ENCODE results near the gene SCRN2. TPM values are rescaled to one million over a fixed set of nuclear protein-coding genes. Genes with fewer than 3 reads are reported as not detected.

Gene SCRN2
- total and polyA plus RNA-seq, 7 donors = 22.5 to 44.6 (median 28.8) TPM

DNA sequence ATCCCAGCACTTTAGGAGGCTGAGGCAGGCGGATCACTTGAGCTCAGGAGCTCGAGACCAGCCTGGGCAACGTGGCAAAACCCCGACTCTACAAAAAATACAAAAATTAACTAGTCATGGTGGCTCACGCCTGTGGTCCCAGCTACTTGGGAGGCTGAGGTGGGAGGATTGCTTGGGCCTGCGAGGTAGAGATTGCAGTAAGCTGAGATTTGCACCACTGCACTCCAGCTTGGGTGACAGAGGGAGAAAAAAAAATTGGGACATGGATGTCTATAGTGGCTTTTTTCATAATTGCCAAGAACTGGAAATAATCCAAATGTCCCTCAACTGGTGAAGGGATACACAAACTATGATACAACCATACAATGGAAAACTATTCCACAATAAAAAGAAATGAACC lies 48.1 kb downstream of the SCRN2 start:
- H3K36me3 ChIP-seq = no peaks in the 10 kb centered on the region
- peaks cover 17 to 75% (median 53%) of the 10 kb centered on the region in 3 donors for H3K27me3 ChIP-seq
- H3K9me3 ChIP-seq = no peaks in the 10 kb centered on the region
- H3K4me3 ChIP-seq = no peak overlapping the region
- no peak for TF ChIP-seq POLR2A (IDR thresholded peaks at IDR 0.05)
- no peak for TF ChIP-seq EP300 (IDR thresholded peaks at IDR 0.05)
- TF ChIP-seq POLR2AphosphoS5 (IDR thresholded peaks at IDR 0.05) = no peak
- TF ChIP-seq, protein P1, sequence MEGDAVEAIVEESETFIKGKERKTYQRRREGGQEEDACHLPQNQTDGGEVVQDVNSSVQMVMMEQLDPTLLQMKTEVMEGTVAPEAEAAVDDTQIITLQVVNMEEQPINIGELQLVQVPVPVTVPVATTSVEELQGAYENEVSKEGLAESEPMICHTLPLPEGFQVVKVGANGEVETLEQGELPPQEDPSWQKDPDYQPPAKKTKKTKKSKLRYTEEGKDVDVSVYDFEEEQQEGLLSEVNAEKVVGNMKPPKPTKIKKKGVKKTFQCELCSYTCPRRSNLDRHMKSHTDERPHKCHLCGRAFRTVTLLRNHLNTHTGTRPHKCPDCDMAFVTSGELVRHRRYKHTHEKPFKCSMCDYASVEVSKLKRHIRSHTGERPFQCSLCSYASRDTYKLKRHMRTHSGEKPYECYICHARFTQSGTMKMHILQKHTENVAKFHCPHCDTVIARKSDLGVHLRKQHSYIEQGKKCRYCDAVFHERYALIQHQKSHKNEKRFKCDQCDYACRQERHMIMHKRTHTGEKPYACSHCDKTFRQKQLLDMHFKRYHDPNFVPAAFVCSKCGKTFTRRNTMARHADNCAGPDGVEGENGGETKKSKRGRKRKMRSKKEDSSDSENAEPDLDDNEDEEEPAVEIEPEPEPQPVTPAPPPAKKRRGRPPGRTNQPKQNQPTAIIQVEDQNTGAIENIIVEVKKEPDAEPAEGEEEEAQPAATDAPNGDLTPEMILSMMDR (IDR thresholded peaks at IDR 0.05) = no peak
- H3K4me1 ChIP-seq = peaks cover 0 to 10% (median 9%) of the 10 kb centered on the region in 4 donors
- DNase-seq = no peak
- H3K27ac ChIP-seq = no peak overlapping the region
- 65 to 78% methylated on average over 6 of the region's 6 CpGs for WGBS, 2 donors
- intact Hi-C loops (cut with DNase I) = loop anchor here (5.0 kb wide), 1 partner anchor 96 kb away; no protein-coding TSS in a partner anchor

DNA sequence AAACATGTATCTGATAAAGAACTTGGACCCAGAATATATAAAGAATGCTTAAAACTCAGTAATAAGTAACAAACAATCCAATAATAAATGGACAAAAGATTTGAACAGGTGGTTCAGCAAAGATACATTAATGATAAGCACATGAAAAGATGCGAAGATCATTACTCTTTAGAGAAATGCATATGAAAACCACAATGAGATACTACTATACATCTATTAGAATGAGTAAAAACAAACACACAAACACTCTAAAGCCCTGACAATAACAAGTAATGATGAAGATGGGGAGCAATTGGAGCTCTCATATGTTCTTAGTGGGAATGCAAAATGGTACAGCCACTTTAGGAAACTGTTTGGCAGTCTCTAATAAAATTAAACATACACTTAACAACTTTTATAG lies 48.6 kb downstream of the SCRN2 start:
- WGBS, 2 donors = 73% methylated on average over 1 of the region's 1 CpG
- no peak for TF ChIP-seq POLR2A (IDR thresholded peaks at IDR 0.05)
- TF ChIP-seq, protein P1 (IDR thresholded peaks at IDR 0.05) = no peak
- no peak for DNase-seq
- no peak overlapping the region for H3K27ac ChIP-seq
- intact Hi-C loops (cut with DNase I) = loop anchor here (5.0 kb wide), 1 partner anchor 95 kb away; no protein-coding TSS in a partner anchor
- H3K27me3 ChIP-seq = peaks cover 17 to 80% (median 54%) of the 10 kb centered on the region in 3 donors
- H3K9me3 ChIP-seq = no peaks in the 10 kb centered on the region
- no peak overlapping the region for H3K4me3 ChIP-seq
- no peaks in the 10 kb centered on the region for H3K36me3 ChIP-seq
- H3K4me1 ChIP-seq = peaks cover 0 to 10% (median 9%) of the 10 kb centered on the region in 4 donors

DNA sequence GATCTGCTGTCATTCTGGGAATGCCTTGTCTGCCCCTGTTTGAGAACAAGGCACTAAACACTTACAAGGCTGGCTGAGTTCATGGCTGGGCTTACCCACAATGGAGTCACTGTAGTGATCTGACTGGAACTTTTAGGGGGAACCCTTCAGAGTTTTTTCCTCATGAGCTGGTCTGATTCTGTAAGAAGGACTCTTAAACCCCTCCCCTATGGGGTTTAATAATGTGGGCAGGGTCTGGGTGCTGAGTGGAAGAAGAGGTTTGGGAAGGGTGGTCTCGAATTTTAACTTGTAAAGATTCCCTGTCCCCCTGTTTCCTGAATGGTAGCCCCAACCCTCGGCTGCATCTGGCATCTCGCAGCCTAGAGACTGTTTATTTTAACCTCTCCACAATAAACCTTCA lies 50.0 kb downstream of the SCRN2 start:
- Histone ChIP-seq H3K4me3 (no peak overlapping the region), H3K4me1 (peaks cover 0 to 10% (median 9%) of the 10 kb centered on the region in 4 donors), H3K27ac (peak overlapping the region in 1 of 4 donors; percentile 7), H3K36me3 (no peaks in the 10 kb centered on the region), H3K9me3 (no peaks in the 10 kb centered on the region), H3K27me3 (peaks cover 17 to 88% (median 54%) of the 10 kb centered on the region in 3 donors)
- 26 to 41% methylated on average over 3 of the region's 3 CpGs for WGBS, 2 donors
- DNase-seq = no peak
- TF ChIP-seq EP300 (IDR thresholded peaks at IDR 0.05) = no peak
- TF ChIP-seq POLR2AphosphoS5 (IDR thresholded peaks at IDR 0.05) = no peak
- TF ChIP-seq, protein P1 (IDR thresholded peaks at IDR 0.05) = no peak
- TF ChIP-seq POLR2A (IDR thresholded peaks at IDR 0.05) = no peak
- intact Hi-C loops (cut with DNase I) = loop anchor here (5.0 kb wide), 1 partner anchor 94 kb away; no protein-coding TSS in a partner anchor

DNA sequence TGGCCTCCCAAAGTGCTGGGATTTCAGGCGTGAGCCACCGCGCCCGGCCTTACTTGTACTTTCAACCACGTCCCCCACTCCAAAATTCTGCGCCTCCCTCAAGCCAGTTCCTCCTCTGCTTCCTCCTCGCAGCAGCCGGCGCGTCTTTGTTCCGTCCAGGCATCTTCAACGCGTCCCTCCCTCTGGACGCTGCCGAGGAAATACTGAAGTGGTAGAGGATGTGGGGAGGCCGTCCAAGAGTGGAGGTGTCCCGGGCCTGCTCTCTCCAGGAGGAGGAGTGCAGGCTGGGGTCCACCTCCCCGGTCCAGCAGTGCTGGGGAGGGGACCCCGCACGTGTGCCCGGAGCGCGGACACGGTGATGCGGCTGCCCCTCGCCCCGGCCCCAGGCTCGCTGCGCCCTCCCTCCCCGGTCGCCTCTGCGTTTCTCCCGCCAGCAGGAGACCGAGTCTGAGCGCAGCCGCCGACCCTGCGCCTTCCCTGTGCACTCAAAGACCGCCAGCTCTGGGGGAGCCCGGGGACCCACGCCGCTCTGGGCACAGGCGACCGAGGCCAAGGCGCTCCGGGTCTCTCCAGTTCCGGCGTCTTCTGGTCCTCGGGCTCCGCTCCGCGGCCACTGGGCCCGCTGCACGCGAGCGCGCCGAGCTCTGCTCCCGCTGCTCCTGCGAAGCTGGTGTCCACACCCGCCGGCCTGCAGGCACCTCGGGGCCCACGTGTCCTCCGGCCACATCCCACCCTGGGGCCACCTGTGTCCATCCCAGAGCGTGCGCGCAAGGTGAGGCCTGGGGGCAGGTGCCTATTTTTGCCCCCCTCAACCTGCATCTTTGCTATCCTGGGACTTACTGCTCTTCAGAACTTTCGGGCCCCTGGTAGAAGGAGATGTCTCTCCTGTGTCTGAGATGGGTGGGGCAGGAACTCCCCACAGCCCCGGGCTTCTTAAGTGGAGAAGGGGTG lies 51.2 kb downstream of the SCRN2 start:
- no peak for DNase-seq
- TF ChIP-seq, protein P1 (IDR thresholded peaks at IDR 0.05) = peak in 3 of 4 experiments; percentile 35 to 48 (median 38)
- TF ChIP-seq POLR2A (IDR thresholded peaks at IDR 0.05) = no peak
- Histone ChIP-seq H3K9me3 (no peaks in the 10 kb centered on the region), H3K4me3 (peak overlapping the region; percentile 18 to 51 (median 42)), H3K36me3 (no peaks in the 10 kb centered on the region), H3K27me3 (peaks cover 17 to 82% (median 54%) of the 10 kb centered on the region in 3 donors), H3K4me1 (peaks cover 0 to 10% (median 9%) of the 10 kb centered on the region in 4 donors), H3K27ac (peak overlapping the region in 2 of 4 donors; percentile 31 to 40)
- intact Hi-C loops (cut with DNase I) = loop anchor here (5.0 kb wide), 1 partner anchor 93 kb away; no protein-coding TSS in a partner anchor
- WGBS, 2 donors = 2 to 4% methylated on average over 70 of the region's 70 CpGs

Other genes with a start within 250 kb of the SCRN2 start
- gene KPNB1, start 191.4 kb downstream of the SCRN2 start, total RNA-seq = 100 to 1,000 TPM; 185 to 268 (median 214) TPM
- gene KPNB1, start 191.4 kb downstream of the SCRN2 start, polyA plus RNA-seq = 100 to 1,000 TPM in 1 of 3 donors, 10 to 100 TPM in 2; 23.4 to 103 (median 39.1) TPM
- 10 to 100 TPM in 2 of 4 donors, 1 to 10 TPM in 2; 7.8 to 25.5 (median 11.2) TPM for gene TBKBP1, start 147.1 kb downstream of the SCRN2 start, total RNA-seq
- 1 to 10 TPM; 3.5 to 4.6 (median 4.2) TPM for gene TBKBP1, start 147.1 kb downstream of the SCRN2 start, polyA plus RNA-seq
- under 1 TPM in 2 of 4 donors, not detected in 2; 0.36 to 0.41 TPM for gene TBX21, start 108.0 kb downstream of the SCRN2 start, total RNA-seq
- gene TBX21, start 108.0 kb downstream of the SCRN2 start, polyA plus RNA-seq = 1 to 10 TPM in 1 of 3 donors, under 1 TPM in 2; under 0.01 to 1.2 (median 0.23) TPM
- 1 to 10 TPM; 2.9 to 7.8 (median 4.1) TPM for gene OSBPL7, start 19.5 kb downstream of the SCRN2 start, total RNA-seq
- gene OSBPL7, start 19.5 kb downstream of the SCRN2 start, polyA plus RNA-seq = 10 to 100 TPM; 14.1 to 40.8 (median 16.2) TPM
- gene MRPL10, start 9.7 kb downstream of the SCRN2 start, total RNA-seq = 10 to 100 TPM; 54.8 to 58.8 (median 56.9) TPM
- 10 to 100 TPM; 38.8 to 49.4 (median 42.6) TPM for gene MRPL10, start 9.7 kb downstream of the SCRN2 start, polyA plus RNA-seq
- gene LRRC46, start 9.6 kb downstream of the SCRN2 start, total RNA-seq = under 1 TPM in 2 of 4 donors, not detected in 2; 0.28 to 0.36 TPM
- gene LRRC46, start 9.6 kb downstream of the SCRN2 start, polyA plus RNA-seq = under 1 TPM in 1 of 3 donors, not detected in 2; 0.48 TPM
- gene SP6, start 9.9 kb upstream of the SCRN2 start, total RNA-seq = under 1 TPM in 1 of 4 donors, not detected in 3; 0.16 TPM
- 10 to 100 TPM in 1 of 3 donors, 1 to 10 TPM in 2; 1.2 to 18.8 (median 3.5) TPM for gene SP6, start 9.9 kb upstream of the SCRN2 start, polyA plus RNA-seq
- 1 to 10 TPM; 3.0 to 8.3 (median 5.6) TPM for gene SP2, start 55.0 kb upstream of the SCRN2 start, total RNA-seq
- 10 to 100 TPM; 13.8 to 19.2 (median 18.0) TPM for gene SP2, start 55.0 kb upstream of the SCRN2 start, polyA plus RNA-seq
- 10 to 100 TPM; 14.3 to 16.5 (median 15.2) TPM for gene PNPO, start 100.3 kb upstream of the SCRN2 start, total RNA-seq
- gene PNPO, start 100.3 kb upstream of the SCRN2 start, polyA plus RNA-seq = 10 to 100 TPM in 2 of 3 donors, 1 to 10 TPM in 1; 9.6 to 14.3 (median 12.0) TPM
- gene PRR15L, start 116.6 kb upstream of the SCRN2 start, total RNA-seq = under 1 TPM in 1 of 4 donors, not detected in 3; 0.36 TPM
- 100 to 1,000 TPM; 211 to 334 (median 290) TPM for gene PRR15L, start 116.6 kb upstream of the SCRN2 start, polyA plus RNA-seq
- 100 to 1,000 TPM in 1 of 4 donors, 10 to 100 TPM in 3; 68.5 to 168 (median 73.0) TPM for gene CDK5RAP3, start 129.8 kb upstream of the SCRN2 start, total RNA-seq
- gene CDK5RAP3, start 129.8 kb upstream of the SCRN2 start, polyA plus RNA-seq = 100 to 1,000 TPM in 1 of 3 donors, 10 to 100 TPM in 2; 43.5 to 200 (median 49.9) TPM
- gene COPZ2, start 196.5 kb upstream of the SCRN2 start, total RNA-seq = 10 to 100 TPM; 52.3 to 64.0 (median 58.9) TPM
- 10 to 100 TPM in 1 of 3 donors, 1 to 10 TPM in 2; 5.5 to 19.2 (median 6.9) TPM for gene COPZ2, start 196.5 kb upstream of the SCRN2 start, polyA plus RNA-seq
- gene NFE2L1, start 207.1 kb upstream of the SCRN2 start, total RNA-seq = 100 to 1,000 TPM; 126 to 174 (median 141) TPM
- gene NFE2L1, start 207.1 kb upstream of the SCRN2 start, polyA plus RNA-seq = 100 to 1,000 TPM in 1 of 3 donors, 10 to 100 TPM in 2; 44.4 to 134 (median 61.5) TPM

Data from sigmoid colon (tissue), 7 donors.